ENCODE results near the gene C11orf54. TPM values are rescaled to one million over a fixed set of nuclear protein-coding genes. Genes with fewer than 3 reads are reported as not detected.

The C11orf54 gene
- polyA plus RNA-seq (ENCODE audit: insufficient read length in 12 of 12): 10 to 100 TPM in 11 of 12 donors, not detected in 1; 31.7 to 50.4 (median 38.3) TPM
- long read RNA-seq, donor 1, full-length matches to known transcripts: 18 of 41 reads
- long read RNA-seq, donor 1, partial matches to known transcripts: 23 of 41 reads
- long read RNA-seq, donor 1, other reads (novel, unspliced or antisense): 0 of 41 reads
- long read RNA-seq, donor 2, transcript C11orf54-202 (9 exons, 1,733 nt): major isoform, 15 of 20 reads
- long read RNA-seq, donor 2, partial matches to known transcripts: 0 of 20 reads
- long read RNA-seq, donor 2, other reads (novel, unspliced or antisense): 0 of 20 reads
- long read RNA-seq, donor 3, partial matches to known transcripts: 0 of 1 reads
- long read RNA-seq, donor 3, other reads (novel, unspliced or antisense): 0 of 1 reads
- long read RNA-seq, donor 4, partial matches to known transcripts: 0 of 3 reads
- long read RNA-seq, donor 4, other reads (novel, unspliced or antisense): 0 of 3 reads
- long read RNA-seq, donor 5: 0 reads
- long read RNA-seq, donor 6, partial matches to known transcripts: 0 of 3 reads
- long read RNA-seq, donor 6, other reads (novel, unspliced or antisense): 0 of 3 reads
- long read RNA-seq, donor 7, partial matches to known transcripts: 6 of 12 reads
- long read RNA-seq, donor 7, other reads (novel, unspliced or antisense): 0 of 12 reads
- long read RNA-seq, donor 8, transcript C11orf54-202 (9 exons, 1,733 nt): major isoform, 7 of 8 reads
- long read RNA-seq, donor 8, partial matches to known transcripts: 0 of 8 reads
- long read RNA-seq, donor 8, other reads (novel, unspliced or antisense): 0 of 8 reads
- long read RNA-seq, donor 9, partial matches to known transcripts: 0 of 3 reads
- long read RNA-seq, donor 9, other reads (novel, unspliced or antisense): 0 of 3 reads
- long read RNA-seq, donor 10, transcript C11orf54-202 (9 exons, 1,733 nt): major isoform, 6 of 8 reads
- long read RNA-seq, donor 10, partial matches to known transcripts: 0 of 8 reads
- long read RNA-seq, donor 10, other reads (novel, unspliced or antisense): 0 of 8 reads
- long read RNA-seq, donor 11, transcript C11orf54-202 (9 exons, 1,733 nt): major isoform, 6 of 9 reads
- long read RNA-seq, donor 11, partial matches to known transcripts: 0 of 9 reads
- long read RNA-seq, donor 11, other reads (novel, unspliced or antisense): 0 of 9 reads

DNA sequence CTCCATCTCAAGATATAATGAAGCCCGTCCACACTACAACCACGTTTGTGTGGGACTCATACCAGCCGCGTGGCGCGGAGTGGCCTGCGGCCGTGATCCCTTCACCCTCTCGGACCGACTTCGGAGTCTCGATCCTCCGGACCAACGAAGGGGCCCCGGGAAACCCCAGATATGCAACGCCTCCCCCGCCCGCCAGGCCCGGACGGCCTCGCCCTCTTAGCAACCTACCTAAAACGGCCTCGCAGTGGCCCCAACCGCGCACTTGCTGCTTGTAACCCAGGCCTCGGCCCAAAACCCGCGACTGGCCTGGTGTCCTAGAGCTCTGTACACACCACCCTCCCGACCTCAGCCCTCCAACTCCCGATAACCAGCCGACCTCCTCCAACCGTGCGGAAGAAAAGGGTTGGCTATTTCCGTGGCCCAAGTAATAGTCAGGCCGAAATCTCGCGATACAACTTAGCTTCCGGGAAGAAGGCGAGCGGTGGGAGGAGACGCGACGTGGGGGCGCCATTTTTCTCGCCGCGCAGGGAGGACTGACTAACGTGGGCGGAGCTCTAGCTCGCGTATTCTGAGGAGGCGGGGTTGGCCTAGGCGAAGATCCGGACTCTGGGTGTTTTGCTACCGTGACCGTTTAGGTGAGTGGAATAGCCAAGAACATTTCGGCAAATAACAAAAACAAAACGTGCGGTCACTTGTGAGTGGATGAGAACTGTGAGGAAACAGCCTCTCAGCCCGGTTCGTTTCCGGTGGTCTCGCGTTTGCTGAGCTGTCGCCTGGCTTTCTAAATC, at the start of gene C11orf54, which contains the start of gene TAF1D:
Gene C11orf54, plus strand, starts transcription at position 579 of the 788 bp plus-strand sequence. CDS start 5,722 bp downstream, outside the sequence.
Gene TAF1D, minus strand, starts transcription at position 402 of the 788 bp plus-strand sequence. CDS start 2,191 bp downstream, outside the sequence.
- peak; percentile 99 for DNase-seq

GRCh38 chr11:93694109-93694508, 47.4 kb upstream of the C11orf54 start:
- DNase-seq: no peak

DNA sequence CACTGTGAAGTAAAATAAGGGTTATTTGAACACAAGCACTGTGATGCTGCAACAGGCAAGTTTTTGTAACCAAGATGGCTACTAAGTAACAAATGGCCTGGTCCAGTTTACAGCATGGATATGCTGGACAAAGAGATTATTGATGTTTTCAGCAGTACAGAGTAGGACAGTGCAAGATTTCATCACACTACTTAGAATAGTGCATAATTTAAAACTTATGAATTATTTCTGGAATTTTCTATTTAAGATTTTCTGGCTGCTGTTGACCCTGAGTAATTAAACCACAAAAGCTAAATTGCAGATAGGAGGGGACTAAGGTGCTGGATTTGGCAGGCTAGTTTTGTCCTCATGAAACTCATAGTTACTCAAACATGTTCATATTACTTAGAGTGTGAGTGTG, 46.9 kb upstream of the C11orf54 start:
- no peak for DNase-seq

DNA sequence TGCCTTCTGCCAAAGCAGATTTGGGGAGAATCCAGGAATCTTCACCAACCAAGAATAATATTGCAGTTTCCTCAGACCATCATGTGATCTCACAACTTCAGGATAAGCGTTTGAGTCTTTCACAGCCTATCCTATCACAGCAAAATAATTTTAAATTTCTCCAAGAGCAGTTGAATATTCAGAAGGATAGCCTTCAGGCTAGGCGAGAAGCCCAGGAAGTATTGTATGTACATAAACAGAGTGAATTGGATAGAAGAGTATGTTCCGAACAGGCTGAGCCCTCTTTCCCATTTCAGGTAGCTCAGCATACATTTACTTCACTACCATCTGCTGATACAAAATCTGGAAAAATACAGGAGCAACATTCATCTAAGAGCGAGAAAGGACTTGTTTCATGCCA, 43.9 kb upstream of the C11orf54 start:
- DNase-seq: no peak

DNA sequence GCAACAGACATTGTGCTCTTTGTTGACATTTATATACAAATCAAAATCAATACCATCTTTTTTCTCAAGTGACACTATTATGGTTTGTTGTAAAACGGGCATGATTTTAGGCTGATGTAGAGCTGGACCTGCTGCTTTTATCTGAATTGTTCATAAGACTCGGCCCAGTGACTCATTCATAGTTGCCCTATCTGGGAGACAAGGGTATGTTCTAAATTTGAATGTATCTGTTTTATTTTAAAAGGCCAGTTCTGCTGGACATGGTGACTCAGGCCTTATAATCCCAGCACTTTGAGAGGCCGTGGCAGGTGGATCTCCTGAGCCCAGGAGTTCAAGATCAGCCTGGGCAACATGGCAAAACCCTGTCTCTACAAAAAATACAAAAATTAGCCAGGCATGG, 40.6 kb upstream of the C11orf54 start:
- DNase-seq: no peak

GRCh38 chr11:93704237-93704636, 37.2 kb upstream of the C11orf54 start:
- DNase-seq: no peak

GRCh38 chr11:93710239-93710638, 31.2 kb upstream of the C11orf54 start:
- no peak for DNase-seq

GRCh38 chr11:93712678-93713077, 28.8 kb upstream of the C11orf54 start:
- no peak for DNase-seq

GRCh38 chr11:93715797-93716396, 25.6 kb upstream of the C11orf54 start:
- DNase-seq: no peak

- DNase-seq: no peak
Measured at GRCh38 chr11:93717501-93717900, 24.0 kb upstream of the C11orf54 start.

- DNase-seq: no peak
Measured at GRCh38 chr11:93718057-93718563, 23.4 kb upstream of the C11orf54 start.

DNA sequence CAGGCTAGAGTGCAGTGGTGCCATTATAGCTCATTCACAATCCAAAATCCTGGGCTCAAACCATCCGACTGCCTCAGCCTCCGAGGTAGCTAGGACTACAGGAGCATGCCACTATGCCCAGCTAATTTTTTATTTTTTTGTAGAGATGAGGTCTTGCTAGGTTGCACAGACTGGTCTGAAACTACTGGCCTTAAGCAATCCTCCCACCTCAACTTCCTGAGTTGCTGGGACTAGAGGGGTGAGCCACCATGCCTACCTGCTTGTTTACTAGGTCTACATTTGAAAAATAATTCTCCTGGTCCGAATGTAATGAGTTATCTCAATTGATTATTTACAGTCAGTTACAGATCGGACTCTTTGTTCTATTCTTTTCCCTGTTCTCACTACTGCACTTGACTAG, 22.2 kb upstream of the C11orf54 start:
- DNase-seq: no peak

GRCh38 chr11:93720522-93720921, 20.9 kb upstream of the C11orf54 start:
- no peak for DNase-seq

DNA sequence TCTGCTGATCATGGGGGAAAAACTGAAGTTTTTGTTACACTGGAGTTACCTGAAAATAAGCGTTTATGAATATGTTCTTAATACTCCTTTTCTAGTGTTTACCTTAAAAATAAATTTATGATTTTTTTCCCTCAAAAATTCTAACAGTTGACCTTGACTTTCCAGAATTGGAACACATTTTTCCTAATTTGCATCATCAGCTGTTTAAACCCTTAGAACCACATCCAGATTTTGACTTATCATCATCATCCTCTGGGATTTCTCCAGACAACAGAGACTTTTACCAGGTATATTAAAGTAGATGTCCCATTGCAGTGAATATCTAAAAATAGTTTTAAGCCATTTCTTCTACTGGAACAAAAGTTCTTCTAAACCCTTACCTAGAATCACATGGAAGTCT, 17.4 kb upstream of the C11orf54 start:
- no peak for DNase-seq

DNA sequence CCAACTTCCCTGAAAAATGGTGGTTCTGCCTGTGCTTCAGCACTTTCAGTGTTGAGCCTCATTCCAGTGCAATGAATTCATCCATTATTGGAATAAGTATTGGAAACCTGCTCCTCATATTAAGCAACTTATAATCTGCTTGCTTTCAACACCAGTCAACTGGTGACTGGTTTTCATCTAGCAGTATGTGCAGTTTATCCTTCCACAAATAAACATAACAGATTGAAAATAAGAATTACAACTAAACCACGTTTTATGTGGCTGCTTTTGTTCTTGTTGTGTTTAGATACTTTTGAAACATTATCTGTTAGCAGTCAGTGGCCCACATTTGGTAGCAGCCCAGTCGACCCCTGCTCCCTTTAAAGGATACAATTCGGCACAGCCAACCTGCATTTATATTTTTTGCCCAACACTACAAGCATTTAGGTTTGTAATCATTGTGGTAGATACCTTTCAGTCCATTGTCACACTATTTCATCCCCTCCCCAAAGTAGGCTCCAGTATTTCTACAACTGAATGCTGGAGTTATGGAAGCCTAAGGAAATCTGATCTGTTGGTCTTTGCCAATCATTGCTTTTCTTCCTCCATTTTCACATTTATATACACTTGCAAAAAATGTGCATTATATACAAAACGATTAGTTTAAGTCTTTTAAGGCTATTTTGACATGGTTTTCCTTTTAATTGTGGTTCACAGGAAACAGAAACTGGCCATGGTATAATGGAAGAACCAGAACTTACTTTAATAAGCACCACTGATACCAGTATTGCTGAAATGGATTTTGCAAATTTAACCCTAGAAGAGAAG, 13.3 kb upstream of the C11orf54 start:
- no peak for DNase-seq

- DNase-seq: no peak
Measured at GRCh38 chr11:93728792-93729128, 12.7 kb upstream of the C11orf54 start.

DNA sequence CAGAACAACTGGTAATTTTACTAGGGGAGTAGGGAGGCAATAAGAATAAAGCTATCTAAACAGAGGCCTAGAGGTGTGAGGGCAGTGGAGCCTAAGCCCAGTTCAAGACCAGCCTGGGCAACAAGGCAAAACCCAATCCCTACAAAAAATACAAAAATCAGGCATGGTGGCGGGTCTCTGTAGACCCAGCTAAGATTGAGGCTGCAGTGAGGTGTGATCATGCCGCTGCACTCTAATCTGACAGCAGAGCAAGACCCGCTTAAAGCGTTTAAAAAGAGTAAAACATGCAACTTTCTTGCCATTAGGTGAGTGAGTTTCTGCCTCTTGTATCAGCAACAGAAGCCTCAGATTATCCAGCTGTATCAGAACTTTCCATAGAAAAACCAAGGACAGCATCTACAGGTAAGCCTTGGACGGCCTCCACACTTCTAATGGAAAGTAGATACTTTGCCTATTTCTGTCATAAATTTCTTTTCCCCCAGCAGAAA, 12.3 kb upstream of the C11orf54 start:
- DNase-seq: no peak

GRCh38 chr11:93730108-93731107, 11.1 kb upstream of the C11orf54 start:
- no peak for DNase-seq
